ENCODE results near the gene GNMT. TPM values are rescaled to one million over a fixed set of nuclear protein-coding genes. Genes with fewer than 3 reads are reported as not detected.

GNMT gene
- polyA plus RNA-seq, 1 of the 3 experiments (the other 2 are of a cell fraction), result 2.0 TPM

DNA sequence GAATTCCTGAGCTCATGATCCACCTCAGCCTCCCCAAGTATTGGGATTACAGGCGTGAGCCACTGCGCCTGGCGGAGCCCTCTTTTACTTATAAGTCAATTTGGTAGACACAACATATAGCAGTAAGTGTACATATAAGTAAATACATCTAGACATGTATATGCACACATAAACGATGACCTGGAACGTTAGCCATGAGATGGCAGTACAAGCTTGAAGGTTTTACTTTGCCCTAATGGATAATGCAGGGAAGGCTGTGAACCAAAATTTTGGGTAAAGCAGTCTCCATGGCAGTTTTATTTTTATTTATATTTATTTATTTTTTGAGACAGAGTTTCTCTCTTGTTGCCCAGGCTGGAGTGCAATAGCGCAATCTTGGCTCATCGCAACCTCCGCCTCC, 2.4 kb upstream of the GNMT start:
- ChIA-PET CTCF (no interaction called here), POLR2A (interaction anchor here (0.6 to 1.9 kb wide), 2 partner anchors 12 to 26 kb away, joined by 3 to 5 read pairs; partner anchors contain the start of gene PPP2R5D)
- Histone ChIP-seq H3K4me1 (ENCODE audit: control insufficient read depth in 1 of 2, insufficient read depth in 2 of 2, low read depth in 1 of 2, low read length in 1 of 2) (peaks cover 0 to 7% of the 10 kb centered on the region in 2 experiments; a peak in 1 of 4 replicates), H3K9ac (no peak overlapping the region), H3K79me2 (ENCODE audit: insufficient read depth) (no peaks in the 10 kb centered on the region), H3F3A (replicated peaks; ENCODE audit: insufficient read depth) (no peaks in the 10 kb centered on the region), H3K27me3 (ENCODE audit: insufficient read depth) (no peaks in the 10 kb centered on the region), H3K9me2 (no peaks in the 10 kb centered on the region), H3K4me3 (ENCODE audit: low read depth in 2 of 2, low read length in 1 of 2) (no peak overlapping the region), H4K20me1 (ENCODE audit: insufficient read depth) (no peaks in the 10 kb centered on the region), H3K9me3 (no peaks in the 10 kb centered on the region), H2AFZ (ENCODE audit: low read depth) (no peak overlapping the region), H3K36me3 (replicated peaks in 1 of 2; ENCODE audit: control insufficient read depth in 1 of 2, insufficient read depth in 2 of 2, low read length in 1 of 2) (peaks cover 0 to 2% of the 10 kb centered on the region in 2 experiments), H3K4me2 (no peak overlapping the region), H3K27ac (ENCODE audit: low read depth in 2 of 2, low read length in 1 of 2) (no peak overlapping the region)
- WGBS (ENCODE audit: low lambda C conversion rate), result 98% methylated on average over 8 of the region's 8 CpGs
- DNase-seq, result no peak
- TF ChIP-seq NFIC (IDR thresholded peaks at IDR 0.05; ENCODE audit: borderline replicate concordance) (no peak), RFX5 (IDR thresholded peaks at IDR 0.05; ENCODE audit: low read length) (no peak)
- TF ChIP-seq, protein P1, sequence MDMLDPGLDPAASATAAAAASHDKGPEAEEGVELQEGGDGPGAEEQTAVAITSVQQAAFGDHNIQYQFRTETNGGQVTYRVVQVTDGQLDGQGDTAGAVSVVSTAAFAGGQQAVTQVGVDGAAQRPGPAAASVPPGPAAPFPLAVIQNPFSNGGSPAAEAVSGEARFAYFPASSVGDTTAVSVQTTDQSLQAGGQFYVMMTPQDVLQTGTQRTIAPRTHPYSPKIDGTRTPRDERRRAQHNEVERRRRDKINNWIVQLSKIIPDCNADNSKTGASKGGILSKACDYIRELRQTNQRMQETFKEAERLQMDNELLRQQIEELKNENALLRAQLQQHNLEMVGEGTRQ (IDR thresholded peaks at IDR 0.05; ENCODE audit: borderline replicate concordance, low read depth, low read length), result no peak

- Histone ChIP-seq H4K20me1 (ENCODE audit: insufficient read depth) (no peaks in the 10 kb centered on the region), H3K9ac (no peak overlapping the region), H3K4me2 (no peak overlapping the region), H3K27me3 (ENCODE audit: insufficient read depth) (no peaks in the 10 kb centered on the region), H3K27ac (ENCODE audit: low read depth in 2 of 2, low read length in 1 of 2) (no peak overlapping the region), H3K4me1 (ENCODE audit: control insufficient read depth in 1 of 2, insufficient read depth in 2 of 2, low read depth in 1 of 2, low read length in 1 of 2) (peaks cover 0 to 7% of the 10 kb centered on the region in 2 experiments; a peak in 1 of 4 replicates), H2AFZ (ENCODE audit: low read depth) (no peak overlapping the region), H3K79me2 (ENCODE audit: insufficient read depth) (no peaks in the 10 kb centered on the region), H3K9me3 (no peaks in the 10 kb centered on the region), H3K4me3 (ENCODE audit: low read depth in 2 of 2, low read length in 1 of 2) (no peak overlapping the region), H3F3A (replicated peaks; ENCODE audit: insufficient read depth) (no peaks in the 10 kb centered on the region), H3K9me2 (no peaks in the 10 kb centered on the region), H3K36me3 (replicated peaks in 1 of 2; ENCODE audit: control insufficient read depth in 1 of 2, insufficient read depth in 2 of 2, low read length in 1 of 2) (peaks cover 0 to 10% of the 10 kb centered on the region in 2 experiments)
- ChIA-PET POLR2A (interaction anchor here (1.2 to 1.5 kb wide), 2 partner anchors 15 to 19 kb away, joined by 3 to 5 read pairs; partner anchors contain the start of gene PEX6), CTCF (interaction anchor here (1.1 kb wide), 1 partner anchor 170 kb away, joined by 3 read pairs; no protein-coding TSS in a partner anchor)
- 90% methylated on average over 13 of the region's 13 CpGs for WGBS (ENCODE audit: low lambda C conversion rate)
- no peak for DNase-seq
- TF ChIP-seq, protein P2, sequence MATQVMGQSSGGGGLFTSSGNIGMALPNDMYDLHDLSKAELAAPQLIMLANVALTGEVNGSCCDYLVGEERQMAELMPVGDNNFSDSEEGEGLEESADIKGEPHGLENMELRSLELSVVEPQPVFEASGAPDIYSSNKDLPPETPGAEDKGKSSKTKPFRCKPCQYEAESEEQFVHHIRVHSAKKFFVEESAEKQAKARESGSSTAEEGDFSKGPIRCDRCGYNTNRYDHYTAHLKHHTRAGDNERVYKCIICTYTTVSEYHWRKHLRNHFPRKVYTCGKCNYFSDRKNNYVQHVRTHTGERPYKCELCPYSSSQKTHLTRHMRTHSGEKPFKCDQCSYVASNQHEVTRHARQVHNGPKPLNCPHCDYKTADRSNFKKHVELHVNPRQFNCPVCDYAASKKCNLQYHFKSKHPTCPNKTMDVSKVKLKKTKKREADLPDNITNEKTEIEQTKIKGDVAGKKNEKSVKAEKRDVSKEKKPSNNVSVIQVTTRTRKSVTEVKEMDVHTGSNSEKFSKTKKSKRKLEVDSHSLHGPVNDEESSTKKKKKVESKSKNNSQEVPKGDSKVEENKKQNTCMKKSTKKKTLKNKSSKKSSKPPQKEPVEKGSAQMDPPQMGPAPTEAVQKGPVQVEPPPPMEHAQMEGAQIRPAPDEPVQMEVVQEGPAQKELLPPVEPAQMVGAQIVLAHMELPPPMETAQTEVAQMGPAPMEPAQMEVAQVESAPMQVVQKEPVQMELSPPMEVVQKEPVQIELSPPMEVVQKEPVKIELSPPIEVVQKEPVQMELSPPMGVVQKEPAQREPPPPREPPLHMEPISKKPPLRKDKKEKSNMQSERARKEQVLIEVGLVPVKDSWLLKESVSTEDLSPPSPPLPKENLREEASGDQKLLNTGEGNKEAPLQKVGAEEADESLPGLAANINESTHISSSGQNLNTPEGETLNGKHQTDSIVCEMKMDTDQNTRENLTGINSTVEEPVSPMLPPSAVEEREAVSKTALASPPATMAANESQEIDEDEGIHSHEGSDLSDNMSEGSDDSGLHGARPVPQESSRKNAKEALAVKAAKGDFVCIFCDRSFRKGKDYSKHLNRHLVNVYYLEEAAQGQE (IDR thresholded peaks at IDR 0.05; ENCODE audit: low read depth, low read length), result no peak
- TF ChIP-seq YY1 (IDR thresholded peaks at IDR 0.05; ENCODE audit: low read depth) (no peak), FOXJ3 (CRISPR knock-in tag; IDR thresholded peaks at IDR 0.05) (no peak), NRF1 (IDR thresholded peaks at IDR 0.05; ENCODE audit: low read depth, low read length) (no peak), CHD2 (IDR thresholded peaks at IDR 0.05; ENCODE audit: low read length, partially characterized antibody) (no peak), RXRA (IDR thresholded peaks at IDR 0.05; ENCODE audit: borderline replicate concordance, low read depth) (no peak), TAF1 (IDR thresholded peaks at IDR 0.05; ENCODE audit: borderline replicate concordance, low read depth, low read length) (no peak), FOXM1 (IDR thresholded peaks at IDR 0.05; ENCODE audit: low read depth) (no peak), EP300 (IDR thresholded peaks at IDR 0.05; ENCODE audit: borderline replicate concordance in 1 of 2, low read depth in 1 of 2, low read length in 1 of 2) (no peak), GABPA (IDR thresholded peaks at IDR 0.05; ENCODE audit: low read depth) (no peak), RCOR1 (IDR thresholded peaks at IDR 0.05; ENCODE audit: low read length) (no peak), EZH2phosphoT487 (IDR thresholded peaks at IDR 0.05; ENCODE audit: borderline replicate concordance, low read depth) (no peak), TEAD4 (IDR thresholded peaks at IDR 0.05; ENCODE audit: borderline replicate concordance, insufficient read depth) (no peak)
- TF ChIP-seq, protein P3, sequence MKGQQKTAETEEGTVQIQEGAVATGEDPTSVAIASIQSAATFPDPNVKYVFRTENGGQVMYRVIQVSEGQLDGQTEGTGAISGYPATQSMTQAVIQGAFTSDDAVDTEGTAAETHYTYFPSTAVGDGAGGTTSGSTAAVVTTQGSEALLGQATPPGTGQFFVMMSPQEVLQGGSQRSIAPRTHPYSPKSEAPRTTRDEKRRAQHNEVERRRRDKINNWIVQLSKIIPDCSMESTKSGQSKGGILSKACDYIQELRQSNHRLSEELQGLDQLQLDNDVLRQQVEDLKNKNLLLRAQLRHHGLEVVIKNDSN (IDR thresholded peaks at IDR 0.05; ENCODE audit: borderline replicate concordance, low read depth), result no peak
- TF ChIP-seq, protein P4, sequence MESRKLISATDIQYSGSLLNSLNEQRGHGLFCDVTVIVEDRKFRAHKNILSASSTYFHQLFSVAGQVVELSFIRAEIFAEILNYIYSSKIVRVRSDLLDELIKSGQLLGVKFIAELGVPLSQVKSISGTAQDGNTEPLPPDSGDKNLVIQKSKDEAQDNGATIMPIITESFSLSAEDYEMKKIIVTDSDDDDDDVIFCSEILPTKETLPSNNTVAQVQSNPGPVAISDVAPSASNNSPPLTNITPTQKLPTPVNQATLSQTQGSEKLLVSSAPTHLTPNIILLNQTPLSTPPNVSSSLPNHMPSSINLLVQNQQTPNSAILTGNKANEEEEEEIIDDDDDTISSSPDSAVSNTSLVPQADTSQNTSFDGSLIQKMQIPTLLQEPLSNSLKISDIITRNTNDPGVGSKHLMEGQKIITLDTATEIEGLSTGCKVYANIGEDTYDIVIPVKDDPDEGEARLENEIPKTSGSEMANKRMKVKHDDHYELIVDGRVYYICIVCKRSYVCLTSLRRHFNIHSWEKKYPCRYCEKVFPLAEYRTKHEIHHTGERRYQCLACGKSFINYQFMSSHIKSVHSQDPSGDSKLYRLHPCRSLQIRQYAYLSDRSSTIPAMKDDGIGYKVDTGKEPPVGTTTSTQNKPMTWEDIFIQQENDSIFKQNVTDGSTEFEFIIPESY (IDR thresholded peaks at IDR 0.05; ENCODE audit: borderline replicate concordance, low read depth), result no peak
- TF ChIP-seq, protein P5, sequence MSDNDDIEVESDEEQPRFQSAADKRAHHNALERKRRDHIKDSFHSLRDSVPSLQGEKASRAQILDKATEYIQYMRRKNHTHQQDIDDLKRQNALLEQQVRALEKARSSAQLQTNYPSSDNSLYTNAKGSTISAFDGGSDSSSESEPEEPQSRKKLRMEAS (IDR thresholded peaks at IDR 0.05; ENCODE audit: low read depth), result no peak
Observed at GRCh38 chr6:42959917-42960242, 674 bp upstream of the GNMT start.

Data from SK-N-SH (cell line).